IPS-20b (cell line): Measurements from ENCODE around the gene RYR3.

ENCODE experiments used
- H3K27ac ChIP-seq: one replicate; pipeline ENCODE4 v1.5.1; 2013; ENCODE audit warnings: low read length
- H3K27me3 ChIP-seq: 2 replicates; pipeline ENCODE4 v1.6.1; 2013; ENCODE audit warnings: mild to moderate bottlenecking, low read length, inconsistent platforms; ENCODE audit not compliant: insufficient read depth
- H3K36me3 ChIP-seq: 2 replicates; pipeline ENCODE4 v1.6.1; 2013; ENCODE audit warnings: low read depth, mild to moderate bottlenecking, inconsistent platforms, low read length, moderate library complexity; ENCODE audit not compliant: insufficient read depth
- H3K4me1 ChIP-seq: 2 replicates; pipeline ENCODE4 v1.6.1; 2013; ENCODE audit warnings: mild to moderate bottlenecking, control low read depth, inconsistent platforms, low read length, moderate library complexity; ENCODE audit not compliant: insufficient read depth
- H3K4me3 ChIP-seq: 2 replicates; pipeline ENCODE4 v1.5.1; 2013; ENCODE audit warnings: mild to moderate bottlenecking, low read length, inconsistent platforms
- H3K9ac ChIP-seq: 2 replicates; pipeline ENCODE4 v1.6.1; 2013; ENCODE audit warnings: low read depth, mild to moderate bottlenecking, inconsistent platforms, low read length, moderate library complexity
- H3K9me3 ChIP-seq: 2 replicates; pipeline ENCODE4 v1.6.1; 2013; ENCODE audit warnings: mild to moderate bottlenecking, low read depth, low read length, inconsistent platforms; ENCODE audit not compliant: insufficient read depth

RYR3 gene

DNA sequence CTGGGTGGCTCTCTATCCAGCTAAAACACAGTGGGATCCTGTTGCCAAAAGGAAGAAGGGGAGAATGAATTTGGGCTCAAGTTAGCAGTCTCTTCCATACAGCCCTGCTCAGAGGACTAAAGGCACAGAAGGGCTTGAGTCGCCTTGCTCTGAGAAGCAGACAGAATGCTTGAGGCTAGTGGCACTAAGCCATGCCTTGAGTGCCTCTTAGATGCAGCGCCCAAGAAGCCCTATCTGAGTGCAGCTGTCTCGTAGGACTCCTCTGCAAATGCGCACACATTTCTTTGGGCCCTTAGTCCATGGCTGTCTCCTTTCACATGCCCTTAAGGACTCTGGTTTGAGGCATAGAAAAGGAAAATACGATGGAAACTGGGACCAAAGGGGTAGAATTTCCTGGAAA lies 446.2 kb downstream of the RYR3 start:
- no peaks in the 10 kb centered on the region for H3K4me1 ChIP-seq
- no peaks in the 10 kb centered on the region for H3K27me3 ChIP-seq
- H3K4me3 ChIP-seq = no peak overlapping the region
- no peak overlapping the region for H3K27ac ChIP-seq
- no peak overlapping the region for H3K9ac ChIP-seq
- H3K36me3 ChIP-seq = no peaks in the 10 kb centered on the region
- H3K9me3 ChIP-seq = no peaks in the 10 kb centered on the region

DNA sequence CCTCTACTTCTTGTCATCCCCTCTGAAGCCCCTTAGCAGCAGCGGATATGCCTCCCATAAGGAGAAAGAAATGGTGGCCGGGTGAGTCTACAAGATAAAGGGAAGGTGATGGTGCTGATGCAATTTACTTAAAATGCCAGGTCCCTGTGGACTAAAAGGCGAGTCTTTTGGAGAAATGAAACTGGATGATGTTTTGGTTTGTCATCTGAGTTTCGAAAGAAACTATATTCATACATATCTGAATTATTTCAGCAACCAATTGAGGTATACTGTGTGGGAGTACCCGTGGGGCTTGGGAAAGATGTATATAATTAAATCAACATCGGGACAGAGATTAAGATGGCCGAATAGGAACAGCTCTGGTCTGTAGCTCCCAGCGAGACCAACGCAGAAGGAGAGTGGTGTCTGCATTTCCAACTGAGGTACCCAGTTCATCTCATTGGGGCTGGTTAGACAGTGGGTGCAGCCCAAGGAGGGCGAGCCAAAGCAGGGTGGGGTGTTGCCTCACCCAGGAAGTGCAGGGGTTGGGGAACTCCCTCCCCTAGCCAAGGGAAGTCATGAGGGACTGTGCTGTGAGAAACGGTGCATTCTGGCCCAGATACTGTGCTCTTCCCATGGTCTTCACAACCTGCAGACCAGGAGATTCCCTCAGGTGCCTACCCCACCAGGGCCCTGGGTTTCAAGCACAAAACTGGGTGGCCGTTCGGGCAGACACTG lies 446.9 kb downstream of the RYR3 start:
- H3K9me3 ChIP-seq = no peaks in the 10 kb centered on the region
- H3K4me1 ChIP-seq = no peaks in the 10 kb centered on the region
- no peak overlapping the region for H3K9ac ChIP-seq
- no peaks in the 10 kb centered on the region for H3K27me3 ChIP-seq
- no peak overlapping the region for H3K4me3 ChIP-seq
- H3K27ac ChIP-seq = no peak overlapping the region
- H3K36me3 ChIP-seq = no peaks in the 10 kb centered on the region

DNA sequence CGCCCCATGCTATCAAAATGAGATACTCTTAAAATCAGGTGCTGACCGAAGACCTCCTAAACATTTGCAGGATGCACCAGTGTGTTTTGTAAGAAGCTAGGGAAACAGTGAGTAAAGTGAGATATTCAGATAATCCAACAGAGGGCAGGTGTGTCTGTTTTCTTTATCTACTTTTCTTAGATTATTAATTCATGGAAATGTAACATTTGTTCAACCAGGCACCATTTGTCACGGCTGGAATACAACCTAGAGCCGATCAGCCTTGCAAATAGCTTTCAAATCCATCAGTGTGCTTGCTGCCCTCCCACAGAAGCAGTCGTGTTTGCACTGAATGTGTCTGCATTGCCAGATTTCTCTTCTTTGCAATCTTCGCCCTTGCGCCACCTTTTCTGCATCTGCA lies 455.6 kb downstream of the RYR3 start:
- Histone ChIP-seq H3K4me1 (no peaks in the 10 kb centered on the region), H3K4me3 (no peak overlapping the region), H3K27ac (no peak overlapping the region), H3K9ac (no peak overlapping the region), H3K36me3 (no peaks in the 10 kb centered on the region), H3K27me3 (no peaks in the 10 kb centered on the region), H3K9me3 (no peaks in the 10 kb centered on the region)

DNA sequence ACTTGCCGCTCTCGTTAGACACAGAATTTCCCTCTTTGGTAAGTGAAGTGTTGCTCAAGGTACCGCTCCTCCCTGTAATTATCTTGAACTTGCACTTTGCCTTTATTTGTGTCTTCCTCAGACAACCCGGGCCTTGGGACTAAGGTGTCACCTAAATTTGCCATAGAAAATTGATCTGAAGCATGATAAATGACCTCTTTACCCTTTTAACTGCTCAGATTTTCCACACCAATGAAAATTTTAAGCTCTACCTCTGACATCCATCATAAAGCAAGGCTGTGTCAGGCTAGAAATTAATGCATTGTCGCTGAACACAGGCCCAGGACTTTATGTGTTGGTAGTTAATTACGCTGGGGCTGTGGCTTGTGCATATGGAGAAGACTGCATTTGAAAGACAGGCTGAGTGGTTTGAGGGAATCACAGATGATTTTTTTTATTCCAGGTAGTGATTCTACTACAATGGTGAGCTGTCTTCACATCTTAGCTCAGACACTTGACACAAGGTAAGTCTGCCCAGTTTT lies 458.0 kb downstream of the RYR3 start:
- Histone ChIP-seq H3K36me3 (no peaks in the 10 kb centered on the region), H3K27me3 (no peaks in the 10 kb centered on the region), H3K9ac (no peak overlapping the region), H3K4me3 (no peak overlapping the region), H3K4me1 (no peaks in the 10 kb centered on the region), H3K9me3 (no peaks in the 10 kb centered on the region), H3K27ac (no peak overlapping the region)

DNA sequence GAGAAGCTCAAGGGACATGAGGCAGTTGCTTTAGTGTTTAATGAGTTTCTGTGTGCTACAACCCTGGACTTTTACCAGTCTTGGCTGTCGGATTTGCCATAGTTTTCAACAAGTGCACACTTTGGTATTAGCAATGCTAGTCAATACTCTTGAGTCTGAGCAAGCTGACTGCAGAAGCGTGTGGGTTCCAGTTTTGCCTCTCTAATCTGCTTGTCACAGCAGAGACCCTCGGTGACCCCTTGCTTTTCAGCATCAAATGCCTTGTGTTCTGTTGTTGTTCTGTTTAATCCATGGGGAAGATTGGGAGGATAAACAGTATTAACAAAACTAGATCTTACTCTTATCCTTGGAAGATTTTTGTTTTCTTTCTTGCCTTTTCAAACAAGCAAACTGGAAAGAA lies 463.2 kb downstream of the RYR3 start:
- no peaks in the 10 kb centered on the region for H3K27me3 ChIP-seq
- H3K27ac ChIP-seq = no peak overlapping the region
- no peaks in the 10 kb centered on the region for H3K36me3 ChIP-seq

DNA sequence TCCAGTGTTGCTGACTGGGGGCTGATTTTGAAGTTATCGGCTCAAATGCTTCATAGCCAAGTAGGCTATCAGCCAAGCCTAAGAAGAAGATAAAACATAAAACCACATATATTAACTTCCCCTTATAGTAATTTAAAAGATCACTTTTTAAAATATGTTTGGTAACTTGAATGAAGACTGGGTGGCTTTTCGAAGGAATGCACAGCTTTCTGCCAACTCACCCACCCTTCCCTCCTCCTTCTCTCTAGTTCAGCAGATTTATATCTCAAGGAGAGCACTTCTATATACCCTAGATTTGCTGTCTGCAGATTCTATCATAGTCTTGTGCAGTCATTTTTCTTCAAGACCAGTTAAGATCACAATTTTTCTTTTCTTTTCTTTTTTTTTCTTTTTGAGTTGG lies 468.1 kb downstream of the RYR3 start:
- H3K27ac ChIP-seq = no peak overlapping the region
- H3K27me3 ChIP-seq = no peaks in the 10 kb centered on the region
- H3K9ac ChIP-seq = no peak overlapping the region
- H3K9me3 ChIP-seq = no peaks in the 10 kb centered on the region
- H3K4me1 ChIP-seq = no peaks in the 10 kb centered on the region
- no peak overlapping the region for H3K4me3 ChIP-seq
- H3K36me3 ChIP-seq = no peaks in the 10 kb centered on the region

More for the DNA sequence above, 463.2 kb downstream of the RYR3 start:
- H3K9me3 ChIP-seq = no peaks in the 10 kb centered on the region
- no peaks in the 10 kb centered on the region for H3K4me1 ChIP-seq
- no peak overlapping the region for H3K4me3 ChIP-seq
- H3K9ac ChIP-seq = no peak overlapping the region

DNA sequence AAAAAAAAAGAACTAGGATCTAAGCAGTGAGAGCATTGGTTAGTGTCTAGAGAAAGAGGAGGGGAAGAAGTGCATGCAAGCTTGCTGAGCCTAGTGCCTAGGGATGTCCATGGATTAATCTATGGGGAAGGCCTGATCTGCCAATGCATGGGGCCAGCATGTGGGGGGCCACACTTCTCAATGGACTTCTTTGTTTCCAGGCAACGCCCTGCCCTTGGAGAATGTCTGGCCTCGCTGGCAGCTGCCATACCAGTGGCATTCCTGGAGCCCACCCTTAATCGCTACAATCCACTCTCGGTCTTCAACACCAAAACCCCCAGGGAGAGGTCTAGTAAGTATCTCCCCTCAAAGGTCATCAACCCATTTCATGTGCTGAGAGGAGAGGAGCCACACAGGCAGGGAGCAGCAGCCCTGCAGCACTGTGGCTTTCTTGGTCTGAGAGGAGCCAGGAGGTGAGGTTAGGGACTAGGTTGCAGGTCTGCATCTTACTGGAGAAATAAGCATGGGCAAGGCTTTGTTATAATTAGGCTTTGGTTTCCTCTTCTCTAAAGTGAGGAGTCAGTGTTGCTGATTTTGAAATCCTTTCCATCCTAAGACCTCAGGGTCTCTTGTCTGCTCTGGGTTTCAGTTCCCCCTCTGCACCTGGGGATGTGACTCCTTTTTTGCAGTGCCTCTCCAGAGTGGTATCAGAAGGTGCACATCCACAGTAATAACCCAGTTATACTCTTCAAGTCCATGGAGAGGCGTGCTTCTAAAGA lies 469.4 kb downstream of the RYR3 start:
- Histone ChIP-seq H3K4me3 (no peak overlapping the region), H3K4me1 (no peaks in the 10 kb centered on the region), H3K27me3 (no peaks in the 10 kb centered on the region), H3K9me3 (no peaks in the 10 kb centered on the region), H3K36me3 (no peaks in the 10 kb centered on the region), H3K27ac (no peak overlapping the region), H3K9ac (no peak overlapping the region)

DNA sequence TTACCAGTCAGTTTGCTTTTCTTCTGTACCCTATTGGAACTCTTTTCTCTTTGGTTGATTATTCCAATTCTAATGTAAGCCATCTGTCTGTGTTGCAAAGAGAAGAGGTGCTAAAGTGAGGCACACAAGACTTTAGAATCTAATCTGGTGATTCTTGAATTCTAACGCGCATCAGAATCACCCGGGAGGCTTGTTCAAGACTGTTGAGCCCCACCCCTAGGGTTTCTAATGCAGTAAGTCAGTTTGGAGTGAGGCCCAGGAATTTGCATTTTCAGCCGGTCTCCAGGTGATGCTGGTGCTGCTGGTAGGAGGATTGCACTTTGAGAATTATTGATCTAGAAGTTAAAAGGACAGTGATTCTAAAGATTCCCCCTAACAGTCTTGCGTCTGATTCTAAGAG lies 472.2 kb downstream of the RYR3 start:
- H3K27me3 ChIP-seq = no peaks in the 10 kb centered on the region
- H3K4me1 ChIP-seq = no peaks in the 10 kb centered on the region
- H3K9me3 ChIP-seq = no peaks in the 10 kb centered on the region
- no peaks in the 10 kb centered on the region for H3K36me3 ChIP-seq
- H3K27ac ChIP-seq = no peak overlapping the region
- H3K9ac ChIP-seq = no peak overlapping the region
- no peak overlapping the region for H3K4me3 ChIP-seq

DNA sequence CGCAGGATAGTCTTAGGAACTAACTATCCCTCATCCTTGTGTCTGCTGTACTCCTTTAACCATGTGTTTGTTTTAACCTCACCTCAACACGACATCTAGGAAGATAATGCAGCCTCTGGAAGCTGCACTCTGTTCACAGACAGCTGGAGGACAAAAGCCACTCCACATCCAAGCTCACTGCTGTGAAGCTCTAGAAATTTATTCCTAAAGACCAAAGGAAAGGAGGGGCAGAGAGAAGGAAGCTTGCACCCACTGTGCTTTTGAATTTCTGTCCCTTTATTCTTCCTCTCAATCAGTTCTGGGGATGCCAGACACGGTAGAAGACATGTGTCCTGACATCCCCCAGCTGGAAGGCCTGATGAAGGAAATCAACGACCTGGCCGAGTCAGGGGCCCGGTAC lies 474.6 kb downstream of the RYR3 start:
- Histone ChIP-seq H3K9ac (no peak overlapping the region), H3K4me1 (peaks cover 3% of the 10 kb centered on the region; the same call in 1 of the 2 replicates), H3K27me3 (no peaks in the 10 kb centered on the region), H3K36me3 (no peaks in the 10 kb centered on the region), H3K27ac (no peak overlapping the region), H3K4me3 (no peak overlapping the region), H3K9me3 (no peaks in the 10 kb centered on the region)

DNA sequence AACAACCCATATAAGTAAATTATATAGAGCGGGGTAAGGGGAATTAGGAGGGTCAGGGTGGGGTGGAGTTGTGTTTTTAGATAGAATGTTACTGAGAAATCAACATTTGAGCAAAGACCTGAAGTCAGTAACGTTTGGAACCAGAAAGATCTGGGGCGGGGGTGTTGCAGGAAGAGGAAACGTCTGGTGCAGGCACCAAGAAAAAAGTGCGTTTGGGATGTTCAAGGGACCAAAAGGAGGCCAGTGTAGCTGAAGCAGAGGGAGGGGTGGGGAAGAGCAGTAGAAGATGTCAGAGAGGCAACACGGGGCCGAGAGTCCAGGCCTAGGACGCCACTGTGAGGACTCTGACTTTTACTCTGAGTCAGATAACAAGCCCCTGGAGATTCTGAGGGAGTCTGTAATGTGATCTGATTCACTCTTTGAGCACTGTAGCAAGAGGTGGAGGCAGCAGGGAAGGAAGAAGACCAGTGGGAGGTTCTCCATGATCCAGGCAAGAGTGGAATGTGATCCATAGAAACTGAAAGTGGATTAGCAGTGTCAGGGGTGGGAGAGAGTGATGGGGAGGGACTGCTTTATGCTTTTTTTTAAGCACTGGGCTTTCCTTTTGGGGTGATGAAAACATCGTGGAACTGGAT lies 478.3 kb downstream of the RYR3 start:
- H3K36me3 ChIP-seq = no peaks in the 10 kb centered on the region
- no peak overlapping the region for H3K4me3 ChIP-seq
- H3K27me3 ChIP-seq = no peaks in the 10 kb centered on the region
- H3K4me1 ChIP-seq = peaks cover 3% of the 10 kb centered on the region; the same call in 1 of the 2 replicates
- no peak overlapping the region for H3K9ac ChIP-seq
- H3K9me3 ChIP-seq = no peaks in the 10 kb centered on the region
- H3K27ac ChIP-seq = no peak overlapping the region

DNA sequence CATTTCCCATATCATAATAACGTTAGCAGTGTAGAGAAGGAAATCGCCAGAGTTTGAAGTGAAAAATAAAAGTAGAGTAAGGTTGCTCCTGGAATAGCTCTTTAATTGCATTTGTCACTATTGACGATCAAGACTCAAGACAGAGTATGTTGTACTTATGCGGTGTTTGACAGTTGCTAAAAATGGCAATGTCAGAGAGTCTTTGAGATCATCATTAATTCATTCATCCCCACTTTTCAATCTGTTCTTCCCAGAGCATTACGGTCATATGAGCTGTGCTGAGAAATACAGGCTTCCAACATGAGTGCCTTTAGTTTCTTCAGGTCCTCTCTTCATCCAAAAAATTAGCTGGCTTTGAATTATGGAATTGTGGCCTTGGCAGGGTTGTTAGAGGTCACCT lies 483.7 kb downstream of the RYR3 start:
- no peaks in the 10 kb centered on the region for H3K27me3 ChIP-seq
- H3K4me1 ChIP-seq = no peaks in the 10 kb centered on the region
- H3K27ac ChIP-seq = no peak overlapping the region
- H3K4me3 ChIP-seq = no peak overlapping the region
- no peaks in the 10 kb centered on the region for H3K9me3 ChIP-seq
- no peak overlapping the region for H3K9ac ChIP-seq
- no peaks in the 10 kb centered on the region for H3K36me3 ChIP-seq

DNA sequence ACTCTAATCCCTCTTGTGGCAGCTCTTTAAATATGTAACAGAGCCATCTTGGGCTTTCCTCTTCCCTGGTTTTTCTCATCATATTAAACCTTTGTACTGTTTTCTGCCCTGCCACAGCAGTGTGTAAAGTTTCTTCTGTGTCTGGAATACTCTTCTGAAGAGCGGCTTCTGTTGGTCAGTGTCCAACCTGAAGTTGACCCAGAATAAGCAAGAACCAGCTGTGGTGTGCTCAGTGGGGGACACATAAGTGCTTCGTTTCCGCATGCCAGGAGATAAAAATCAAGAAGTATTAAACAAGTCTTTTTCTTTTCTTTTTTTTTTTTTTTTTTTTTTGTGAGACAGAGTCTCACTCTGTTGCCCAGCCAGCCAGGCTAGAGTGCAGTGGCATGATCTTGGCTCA lies 484.3 kb downstream of the RYR3 start:
- Histone ChIP-seq H3K9me3 (no peaks in the 10 kb centered on the region), H3K27ac (no peak overlapping the region), H3K4me1 (no peaks in the 10 kb centered on the region), H3K9ac (no peak overlapping the region), H3K36me3 (no peaks in the 10 kb centered on the region), H3K4me3 (no peak overlapping the region), H3K27me3 (no peaks in the 10 kb centered on the region)
